Fibroblast of lung (primary cell): ENCODE measurements around the gene RNF150.

Experiments used
- CTCF ChIP-seq, 2 donors: IDR thresholded peaks in 1 of 2; conservative IDR thresholded peaks in 1 of 2; 1 replicate in 1 of 2; 2 replicates in 1 of 2; pipeline ENCODE4 v1.5.1; 2011 to 2012; ENCODE audit warnings: low read length in 2 of 2, control low read depth in 1 of 2, inconsistent platforms in 1 of 2, low read depth in 1 of 2, mild to moderate bottlenecking in 1 of 2
- EZH2 ChIP-seq: IDR thresholded peaks from 2 replicates; pipeline ENCODE4 v1.5.1; 2012; ENCODE audit warnings: low read length, control low read depth, mild to moderate bottlenecking; ENCODE audit errors: missing control alignments

GRCh38 chr4:141180991-141181761 is 47.9 kb upstream of the RNF150 start:
- TF ChIP-seq CTCF (conservative IDR thresholded peaks at IDR 0.05 in 1 of 2, IDR thresholded peaks at IDR 0.05 in 1 of 2; ENCODE audit: low read depth in 1 of 2, low read length in 2 of 2) (no peak), EZH2 (no peak)
